PFSK-1 (cell line): Measurements from ENCODE around the gene ACADSB.

Experiments used
- FOXP2 ChIP-seq: optimal IDR thresholded peaks from 2 replicates; pipeline ENCODE3; 2011; ENCODE audit warnings: borderline replicate concordance, control low read depth, inconsistent platforms; ENCODE audit not compliant: insufficient read depth; ENCODE audit errors: extremely low read length, extremely low read depth
- POLR2AphosphoS5 ChIP-seq: IDR thresholded peaks from 2 replicates; pipeline ENCODE4 v1.6.1; 2012; ENCODE audit warnings: low read depth, mild to moderate bottlenecking, control low read depth, low read length, moderate library complexity
- SIN3A ChIP-seq: IDR thresholded peaks from 2 replicates; pipeline ENCODE4 v1.6.1; 2012; ENCODE audit warnings: mild to moderate bottlenecking, low read length, moderate library complexity, borderline replicate concordance; ENCODE audit not compliant: insufficient read depth
- TAF1 ChIP-seq: IDR thresholded peaks from 2 replicates; pipeline ENCODE4 v1.6.1; 2012; ENCODE audit warnings: low read length, control low read depth, borderline replicate concordance; ENCODE audit not compliant: insufficient read depth
- TF ChIP-seq, protein P1 (sequence below), 2 experiments: IDR thresholded peaks; 2 replicates each; pipeline versions ENCODE4 v1.6.1 to v1.8.0; 2011 to 2012; ENCODE audit warnings: low read depth in 2 of 2, low read length in 2 of 2, control low read depth in 1 of 2, inconsistent platforms in 1 of 2, mild to moderate bottlenecking in 1 of 2, moderate library complexity in 1 of 2; ENCODE audit not compliant: insufficient read depth in 1 of 2

The ACADSB gene

DNA sequence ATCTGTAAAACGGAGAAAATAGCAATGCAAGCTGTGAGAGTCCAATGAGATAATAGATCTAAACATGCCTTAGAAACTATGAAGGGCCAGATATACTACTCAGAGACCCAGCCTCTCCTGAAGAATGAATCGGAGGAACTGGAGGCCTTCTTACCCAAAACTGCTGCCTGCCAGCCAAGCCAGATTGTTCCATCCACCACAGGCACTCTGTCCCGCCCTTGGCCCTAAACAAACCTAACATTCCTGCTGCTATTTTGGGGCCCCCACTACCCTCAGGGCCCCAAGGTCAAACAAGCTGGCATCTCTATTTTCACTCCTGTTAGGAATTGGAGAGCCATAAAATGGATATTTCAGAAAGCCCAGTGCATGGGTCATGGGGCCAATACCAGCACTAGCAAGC, 79.0 kb downstream of the ACADSB start:
- TF ChIP-seq, protein P1, sequence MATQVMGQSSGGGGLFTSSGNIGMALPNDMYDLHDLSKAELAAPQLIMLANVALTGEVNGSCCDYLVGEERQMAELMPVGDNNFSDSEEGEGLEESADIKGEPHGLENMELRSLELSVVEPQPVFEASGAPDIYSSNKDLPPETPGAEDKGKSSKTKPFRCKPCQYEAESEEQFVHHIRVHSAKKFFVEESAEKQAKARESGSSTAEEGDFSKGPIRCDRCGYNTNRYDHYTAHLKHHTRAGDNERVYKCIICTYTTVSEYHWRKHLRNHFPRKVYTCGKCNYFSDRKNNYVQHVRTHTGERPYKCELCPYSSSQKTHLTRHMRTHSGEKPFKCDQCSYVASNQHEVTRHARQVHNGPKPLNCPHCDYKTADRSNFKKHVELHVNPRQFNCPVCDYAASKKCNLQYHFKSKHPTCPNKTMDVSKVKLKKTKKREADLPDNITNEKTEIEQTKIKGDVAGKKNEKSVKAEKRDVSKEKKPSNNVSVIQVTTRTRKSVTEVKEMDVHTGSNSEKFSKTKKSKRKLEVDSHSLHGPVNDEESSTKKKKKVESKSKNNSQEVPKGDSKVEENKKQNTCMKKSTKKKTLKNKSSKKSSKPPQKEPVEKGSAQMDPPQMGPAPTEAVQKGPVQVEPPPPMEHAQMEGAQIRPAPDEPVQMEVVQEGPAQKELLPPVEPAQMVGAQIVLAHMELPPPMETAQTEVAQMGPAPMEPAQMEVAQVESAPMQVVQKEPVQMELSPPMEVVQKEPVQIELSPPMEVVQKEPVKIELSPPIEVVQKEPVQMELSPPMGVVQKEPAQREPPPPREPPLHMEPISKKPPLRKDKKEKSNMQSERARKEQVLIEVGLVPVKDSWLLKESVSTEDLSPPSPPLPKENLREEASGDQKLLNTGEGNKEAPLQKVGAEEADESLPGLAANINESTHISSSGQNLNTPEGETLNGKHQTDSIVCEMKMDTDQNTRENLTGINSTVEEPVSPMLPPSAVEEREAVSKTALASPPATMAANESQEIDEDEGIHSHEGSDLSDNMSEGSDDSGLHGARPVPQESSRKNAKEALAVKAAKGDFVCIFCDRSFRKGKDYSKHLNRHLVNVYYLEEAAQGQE (IDR thresholded peaks at IDR 0.05; ENCODE audit: insufficient read depth in 1 of 2, low read depth in 2 of 2, low read length in 2 of 2): no peak
- TF ChIP-seq POLR2AphosphoS5 (no peak), SIN3A (no peak), TAF1 (no peak), FOXP2 (no peak)

DNA sequence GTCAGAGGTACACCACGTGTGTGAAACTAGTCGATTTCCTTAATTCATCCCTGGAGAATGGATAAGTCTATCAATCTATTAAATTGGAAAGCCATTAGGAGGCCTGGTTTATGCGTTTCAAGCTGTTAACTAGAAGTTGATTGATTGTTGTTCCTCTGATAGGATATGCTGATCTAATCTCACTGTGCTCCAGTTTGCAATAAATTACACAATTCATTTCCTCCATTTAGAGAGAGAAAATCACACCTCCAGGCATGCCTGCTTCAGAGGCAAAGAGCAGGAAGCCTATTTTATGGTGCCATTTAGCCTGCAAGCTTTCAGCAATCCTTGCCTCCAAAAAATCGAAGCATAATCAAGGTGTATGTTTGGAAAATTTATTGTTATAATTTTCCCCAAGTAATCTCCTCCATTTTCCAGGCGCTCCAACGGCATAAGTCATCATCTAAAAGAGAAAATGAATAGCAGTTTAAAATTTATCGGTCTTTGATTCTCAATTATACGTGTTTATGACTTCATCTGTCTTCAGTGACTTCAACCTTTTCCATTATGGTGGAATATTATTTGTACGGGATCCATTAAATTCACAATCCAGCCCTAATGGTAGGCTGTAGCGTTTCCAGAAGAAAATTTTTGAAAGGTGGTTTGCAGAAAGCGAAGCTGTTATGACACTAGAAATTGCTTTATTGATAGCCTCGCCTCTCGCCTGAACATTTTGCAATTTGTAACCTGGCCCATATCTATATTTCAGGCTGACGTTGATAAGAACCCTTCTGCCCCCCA, 84.0 kb downstream of the ACADSB start:
- no peak for TF ChIP-seq POLR2AphosphoS5
- TF ChIP-seq, protein P1 (IDR thresholded peaks at IDR 0.05; ENCODE audit: insufficient read depth in 1 of 2, low read depth in 2 of 2, low read length in 2 of 2): no peak
- no peak for TF ChIP-seq SIN3A
- no peak for TF ChIP-seq FOXP2
- no peak for TF ChIP-seq TAF1

DNA sequence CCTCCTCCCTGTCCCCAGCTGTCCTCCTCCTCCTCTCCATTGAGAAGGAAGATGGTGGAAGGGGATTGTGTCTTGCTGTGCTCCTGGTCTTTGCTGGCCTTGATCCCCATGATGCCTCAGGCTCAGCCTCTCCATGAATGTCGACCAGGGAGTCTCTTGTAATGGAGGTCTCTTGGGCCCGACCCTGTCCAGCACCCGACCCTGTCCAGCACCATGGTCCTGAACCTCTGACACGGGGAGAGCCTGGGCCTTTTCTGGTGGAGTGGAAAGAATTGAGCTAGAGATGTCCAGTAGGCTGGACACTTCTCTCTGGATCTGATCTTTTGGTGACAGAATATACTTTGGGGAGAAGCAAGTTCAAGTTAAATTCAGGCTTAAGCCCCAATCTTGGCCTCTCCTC, 84.7 kb downstream of the ACADSB start:
- no peak for TF ChIP-seq FOXP2
- TF ChIP-seq, protein P1 (IDR thresholded peaks at IDR 0.05; ENCODE audit: insufficient read depth in 1 of 2, low read depth in 2 of 2, low read length in 2 of 2): peak; percentile 60 to 88

DNA sequence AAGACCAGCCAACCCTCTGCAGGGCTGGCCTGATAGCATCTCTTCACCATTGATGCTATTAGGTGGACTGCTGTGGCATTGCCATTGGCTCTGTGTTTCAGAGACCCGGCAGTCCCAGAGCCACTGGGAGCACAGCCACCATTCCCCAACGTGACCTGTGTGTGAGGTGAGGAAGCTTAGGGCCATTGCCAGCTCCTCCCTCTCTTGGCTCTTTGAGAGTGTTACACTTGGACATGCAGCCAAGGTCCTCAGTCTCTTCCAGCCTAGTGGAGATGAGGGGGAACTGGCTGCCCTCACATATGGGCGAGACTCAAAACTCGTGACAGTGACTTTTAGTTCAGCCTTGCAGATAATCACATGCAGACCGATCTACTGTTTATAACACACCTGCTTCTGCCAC, 87.6 kb downstream of the ACADSB start:
- TF ChIP-seq FOXP2: no peak

DNA sequence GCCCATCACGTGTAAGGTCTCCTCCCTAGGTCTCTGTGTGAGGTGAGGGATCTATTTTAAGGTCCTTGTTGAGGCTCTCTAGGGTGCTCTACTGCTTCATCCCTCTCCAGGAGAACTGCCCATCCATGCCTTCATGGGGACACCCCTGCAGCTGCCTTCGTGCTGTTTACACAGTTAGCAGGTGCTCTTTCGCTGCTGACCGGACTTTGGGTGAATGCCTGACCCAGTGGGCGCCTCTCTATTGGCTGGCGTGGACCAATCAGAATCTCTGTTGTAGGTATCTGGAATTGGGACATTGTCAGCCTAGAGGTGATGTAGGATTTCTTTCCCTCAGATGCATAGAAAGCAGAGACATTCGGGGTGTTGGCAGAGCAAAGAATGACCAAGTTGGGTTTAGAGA, 88.2 kb downstream of the ACADSB start:
- TF ChIP-seq, protein P1 (IDR thresholded peaks at IDR 0.05; ENCODE audit: insufficient read depth in 1 of 2, low read depth in 2 of 2, low read length in 2 of 2): no peak
- no peak for TF ChIP-seq POLR2AphosphoS5
- TF ChIP-seq FOXP2: no peak
